ENCODE results near the gene AOPEP.

AOPEP gene

DNA sequence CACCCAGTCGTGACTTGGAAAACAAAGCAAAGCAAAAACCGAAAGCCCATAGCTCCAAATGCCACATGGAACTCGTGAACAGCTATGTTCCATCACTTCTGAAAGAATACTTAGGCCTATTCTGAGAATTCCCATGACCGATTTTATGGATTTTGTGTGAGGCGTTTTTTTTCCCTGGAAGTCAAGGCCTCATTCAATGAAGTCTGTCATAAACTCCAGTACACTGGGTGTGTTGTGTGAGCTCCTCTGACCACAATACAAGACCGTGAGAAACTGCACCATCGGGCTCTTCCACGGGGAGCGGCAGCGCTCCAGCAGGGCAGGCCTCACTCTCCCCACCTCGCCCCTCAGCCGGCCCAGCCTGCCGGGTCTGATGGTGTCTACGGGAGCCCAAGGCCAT lies 381.5 kb downstream of the AOPEP start:
- Histone ChIP-seq H4K20me1 (ENCODE audit: insufficient read depth, low read length, poor library complexity, severe bottlenecking) (no peaks in the 10 kb centered on the region), H3K36me3 (ENCODE audit: insufficient read depth, low read length) (no peaks in the 10 kb centered on the region), H3K4me2 (ENCODE audit: low read depth, low read length, poor library complexity, severe bottlenecking) (no peak overlapping the region), H3F3A (ENCODE audit: low read depth) (no peaks in the 10 kb centered on the region), H3K4me3 (ENCODE audit: low read length, poor library complexity, severe bottlenecking) (no peak overlapping the region), H3K27me3 (ENCODE audit: insufficient read depth, low read length, poor library complexity, severe bottlenecking) (no peaks in the 10 kb centered on the region), H3K9me3 (ENCODE audit: insufficient read depth, low read depth, low read length) (no peaks in the 10 kb centered on the region), H3K4me1 (ENCODE audit: insufficient read depth, low read length, poor library complexity, severe bottlenecking) (no peaks in the 10 kb centered on the region), H3K9ac (ENCODE audit: low read depth, low read length, poor library complexity, severe bottlenecking) (no peak overlapping the region), H3K9me2 (replicated peaks; ENCODE audit: low read depth, low read length) (no peaks in the 10 kb centered on the region), H3K79me2 (ENCODE audit: insufficient read depth, low read length) (no peaks in the 10 kb centered on the region), H2AFZ (ENCODE audit: low read length) (no peak overlapping the region)
- TF ChIP-seq, protein P1, sequence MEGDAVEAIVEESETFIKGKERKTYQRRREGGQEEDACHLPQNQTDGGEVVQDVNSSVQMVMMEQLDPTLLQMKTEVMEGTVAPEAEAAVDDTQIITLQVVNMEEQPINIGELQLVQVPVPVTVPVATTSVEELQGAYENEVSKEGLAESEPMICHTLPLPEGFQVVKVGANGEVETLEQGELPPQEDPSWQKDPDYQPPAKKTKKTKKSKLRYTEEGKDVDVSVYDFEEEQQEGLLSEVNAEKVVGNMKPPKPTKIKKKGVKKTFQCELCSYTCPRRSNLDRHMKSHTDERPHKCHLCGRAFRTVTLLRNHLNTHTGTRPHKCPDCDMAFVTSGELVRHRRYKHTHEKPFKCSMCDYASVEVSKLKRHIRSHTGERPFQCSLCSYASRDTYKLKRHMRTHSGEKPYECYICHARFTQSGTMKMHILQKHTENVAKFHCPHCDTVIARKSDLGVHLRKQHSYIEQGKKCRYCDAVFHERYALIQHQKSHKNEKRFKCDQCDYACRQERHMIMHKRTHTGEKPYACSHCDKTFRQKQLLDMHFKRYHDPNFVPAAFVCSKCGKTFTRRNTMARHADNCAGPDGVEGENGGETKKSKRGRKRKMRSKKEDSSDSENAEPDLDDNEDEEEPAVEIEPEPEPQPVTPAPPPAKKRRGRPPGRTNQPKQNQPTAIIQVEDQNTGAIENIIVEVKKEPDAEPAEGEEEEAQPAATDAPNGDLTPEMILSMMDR (conservative IDR thresholded peaks at IDR 0.05; ENCODE audit: low read length), result no peak
- TF ChIP-seq EZH2phosphoT487 (IDR thresholded peaks at IDR 0.05; ENCODE audit: borderline replicate concordance), result no peak

DNA sequence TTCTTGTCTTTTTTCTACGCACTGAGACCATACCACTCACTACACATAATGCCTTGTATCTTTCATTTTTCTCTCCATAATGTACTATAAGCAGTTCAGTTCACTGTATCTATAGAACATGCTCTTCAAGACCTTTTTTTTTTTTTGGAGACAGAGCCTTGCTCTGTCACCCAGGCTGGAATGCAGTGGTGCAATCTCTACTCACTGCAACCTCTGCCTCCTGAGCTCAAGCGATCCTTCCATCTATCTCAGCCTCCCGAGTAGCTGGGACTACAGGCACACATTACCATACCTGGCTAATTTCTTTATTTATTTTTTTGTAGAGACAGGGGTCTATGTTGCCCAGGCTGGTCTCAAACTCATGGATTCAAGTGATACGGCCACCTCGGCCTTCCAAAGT lies 382.3 kb downstream of the AOPEP start:
- H3K36me3 ChIP-seq (ENCODE audit: insufficient read depth, low read length), result no peaks in the 10 kb centered on the region
- H3K9ac ChIP-seq (ENCODE audit: low read depth, low read length, poor library complexity, severe bottlenecking), result no peak overlapping the region
- no peak overlapping the region for H3K4me2 ChIP-seq (ENCODE audit: low read depth, low read length, poor library complexity, severe bottlenecking)
- H3K4me3 ChIP-seq (ENCODE audit: low read length, poor library complexity, severe bottlenecking), result no peak overlapping the region
- H4K20me1 ChIP-seq (ENCODE audit: insufficient read depth, low read length, poor library complexity, severe bottlenecking), result no peaks in the 10 kb centered on the region
- H3K9me2 ChIP-seq (replicated peaks; ENCODE audit: low read depth, low read length), result no peaks in the 10 kb centered on the region
- H3K27me3 ChIP-seq (ENCODE audit: insufficient read depth, low read length, poor library complexity, severe bottlenecking), result no peaks in the 10 kb centered on the region
- H2AFZ ChIP-seq (ENCODE audit: low read length), result no peak overlapping the region
- H3K79me2 ChIP-seq (ENCODE audit: insufficient read depth, low read length), result no peaks in the 10 kb centered on the region
- no peaks in the 10 kb centered on the region for H3K9me3 ChIP-seq (ENCODE audit: insufficient read depth, low read depth, low read length)
- TF ChIP-seq, protein P1 (conservative IDR thresholded peaks at IDR 0.05; ENCODE audit: low read length), result no peak
- no peak for TF ChIP-seq EZH2phosphoT487 (IDR thresholded peaks at IDR 0.05; ENCODE audit: borderline replicate concordance)
- H3K4me1 ChIP-seq (ENCODE audit: insufficient read depth, low read length, poor library complexity, severe bottlenecking), result no peaks in the 10 kb centered on the region
- no peaks in the 10 kb centered on the region for H3F3A ChIP-seq (ENCODE audit: low read depth)

DNA sequence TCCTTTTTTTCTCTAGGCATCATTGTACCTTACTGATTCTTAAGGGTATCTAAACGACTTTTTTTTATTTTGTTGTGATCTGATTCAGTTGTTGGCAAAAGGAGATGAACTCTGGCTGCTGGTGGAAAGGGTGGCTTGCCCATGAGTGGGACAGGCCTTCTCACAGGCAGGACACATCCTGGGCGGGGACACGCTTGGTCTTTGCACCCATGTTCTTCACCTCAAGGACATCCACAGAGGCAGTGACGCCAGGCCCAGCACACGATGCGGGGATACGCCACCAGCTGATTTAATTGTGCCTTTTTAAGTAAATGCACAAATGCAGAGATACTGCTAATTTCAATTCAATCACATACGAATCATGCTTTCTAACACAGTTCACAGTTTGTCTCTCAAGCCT lies 383.0 kb downstream of the AOPEP start:
- Histone ChIP-seq H3K9me2 (replicated peaks; ENCODE audit: low read depth, low read length) (no peaks in the 10 kb centered on the region), H3K4me2 (ENCODE audit: low read depth, low read length, poor library complexity, severe bottlenecking) (no peak overlapping the region), H3K79me2 (ENCODE audit: insufficient read depth, low read length) (no peaks in the 10 kb centered on the region), H3K9ac (ENCODE audit: low read depth, low read length, poor library complexity, severe bottlenecking) (no peak overlapping the region), H3K36me3 (ENCODE audit: insufficient read depth, low read length) (no peaks in the 10 kb centered on the region), H3K27me3 (ENCODE audit: insufficient read depth, low read length, poor library complexity, severe bottlenecking) (no peaks in the 10 kb centered on the region), H4K20me1 (ENCODE audit: insufficient read depth, low read length, poor library complexity, severe bottlenecking) (no peaks in the 10 kb centered on the region), H2AFZ (ENCODE audit: low read length) (no peak overlapping the region), H3K4me3 (ENCODE audit: low read length, poor library complexity, severe bottlenecking) (no peak overlapping the region), H3K4me1 (ENCODE audit: insufficient read depth, low read length, poor library complexity, severe bottlenecking) (no peaks in the 10 kb centered on the region), H3K9me3 (ENCODE audit: insufficient read depth, low read depth, low read length) (no peaks in the 10 kb centered on the region), H3F3A (ENCODE audit: low read depth) (no peaks in the 10 kb centered on the region)
- TF ChIP-seq, protein P1 (conservative IDR thresholded peaks at IDR 0.05; ENCODE audit: low read length), result no peak
- no peak for TF ChIP-seq EZH2phosphoT487 (IDR thresholded peaks at IDR 0.05; ENCODE audit: borderline replicate concordance)
